IPS DF 4.7 (cell line): ENCODE results near the gene HTRA2.

Source experiments
- DNase-seq: peaks from one replicate; pipeline ENCODE4 v3.0.0-alpha.2; 2013; ENCODE audit warnings: low spot score; ENCODE audit errors: extremely low read depth

Gene HTRA2

GRCh38 chr2:74499940-74500577 is 29.7 kb upstream of the HTRA2 start:
- DNase-seq, result no peak

- no peak for DNase-seq
Observed at GRCh38 chr2:74500578-74500946, 29.2 kb upstream of the HTRA2 start.

- DNase-seq, result no peak
Observed at GRCh38 chr2:74501335-74502071, 28.2 kb upstream of the HTRA2 start.

GRCh38 chr2:74502147-74502719 is 27.5 kb upstream of the HTRA2 start:
- no peak for DNase-seq

GRCh38 chr2:74502720-74503505 is 26.8 kb upstream of the HTRA2 start:
- no peak for DNase-seq

GRCh38 chr2:74503506-74504475 is 25.9 kb upstream of the HTRA2 start:
- DNase-seq, result no peak

- DNase-seq, result no peak
Observed at GRCh38 chr2:74504591-74504990, 25.1 kb upstream of the HTRA2 start.

- DNase-seq, result no peak
Observed at GRCh38 chr2:74505448-74506246, 24.1 kb upstream of the HTRA2 start.

GRCh38 chr2:74507145-74507925 is 22.4 kb upstream of the HTRA2 start, which contains the start of gene PCGF1:
TSS of gene PCGF1 (minus strand) at chr2:74507695. CDS start at chr2:74507668, 27 bp downstream.
- peak; percentile 98 for DNase-seq

GRCh38 chr2:74507926-74508520 is 21.7 kb upstream of the HTRA2 start:
- no peak for DNase-seq

GRCh38 chr2:74510272-74510671 is 19.5 kb upstream of the HTRA2 start:
- DNase-seq, result no peak

GRCh38 chr2:74511104-74511989 is 18.4 kb upstream of the HTRA2 start:
- no peak for DNase-seq

GRCh38 chr2:74512744-74513604 is 16.8 kb upstream of the HTRA2 start:
- DNase-seq, result no peak

GRCh38 chr2:74513605-74514367 is 15.9 kb upstream of the HTRA2 start:
- DNase-seq, result no peak

GRCh38 chr2:74514368-74515270 is 15.1 kb upstream of the HTRA2 start, which contains the start of gene TLX2:
TSS of gene TLX2 (plus strand) at chr2:74514450. CDS start at chr2:74514807, 357 bp downstream.
- DNase-seq, result no peak
